Suprapubic skin (tissue), 3 donors: ENCODE results near the gene MGAM2.

Experiments
- CTCF ChIP-seq, 2 donors: fragments of 200-600 bp in 1 of 2; fragments of 450-650 bp in 1 of 2; sonication (generic) in 1 of 2; IDR thresholded peaks; one replicate each; pipeline ENCODE4 v1.5.1; 2016 to 2019; ENCODE audit warnings: antibody characterized with exemption in 2 of 2, mild to moderate bottlenecking in 1 of 2, moderate library complexity in 1 of 2
- EP300 ChIP-seq: sonication (generic); formaldehyde crosslinking; IDR thresholded peaks from one replicate; pipeline ENCODE4 v1.6.1; 2017; ENCODE audit warnings: antibody characterized with exemption
- POLR2A ChIP-seq, 2 donors: fragments of 450-650 bp; IDR thresholded peaks; one replicate each; pipeline ENCODE4 v1.6.1; 2017; ENCODE audit warnings: antibody characterized with exemption in 2 of 2, mild to moderate bottlenecking in 2 of 2, moderate library complexity in 2 of 2

GRCh38 chr7:142130267-142130666 lies 18.7 kb downstream of the MGAM2 start:
- TF ChIP-seq CTCF (IDR thresholded peaks at IDR 0.05) = no peak
- TF ChIP-seq POLR2A (IDR thresholded peaks at IDR 0.05) = no peak
- TF ChIP-seq EP300 = no peak
